WERI-Rb-1 (cell line): ENCODE data around the gene AMMECR1.
"Not testable (repeated sequence)": the region's sequence is repeated elsewhere in the genome, so short reads cannot be mapped to it uniquely, and the experiment has no call there.

Experiments
- DNase-seq: peaks from one replicate; pipeline ENCODE4 v3.0.0-alpha.2; 2020
- H3K27ac ChIP-seq: fragments of 250-450 bp; sonication (Bioruptor Pico); 2 replicates; pipeline ENCODE4 v1.5.1; 2020; ENCODE audit warnings: mild to moderate bottlenecking, moderate library complexity
- H3K27me3 ChIP-seq: fragments of 250-450 bp; sonication (Bioruptor Pico); 2 replicates; pipeline ENCODE4 v1.5.1; 2021; ENCODE audit warnings: mild to moderate bottlenecking, low read depth, moderate library complexity; ENCODE audit not compliant: insufficient read depth, severe bottlenecking
- H3K36me3 ChIP-seq: fragments of 250-450 bp; sonication (Bioruptor Pico); 2 replicates; pipeline ENCODE4 v1.5.1; 2020; ENCODE audit warnings: mild to moderate bottlenecking, moderate library complexity
- H3K4me3 ChIP-seq: 2 replicates; pipeline ENCODE4 v1.5.1; 2011; ENCODE audit warnings: low read depth, mild to moderate bottlenecking, control low read depth, low read length
- H3K9me3 ChIP-seq: fragments of 250-450 bp; sonication (Bioruptor Pico); 2 replicates; pipeline ENCODE4 v1.5.1; 2021; ENCODE audit warnings: mild to moderate bottlenecking, moderate library complexity; ENCODE audit not compliant: severe bottlenecking
- TF ChIP-seq, protein P1 (sequence below): IDR thresholded peaks from 2 replicates; pipeline ENCODE4 v1.5.1; 2011; ENCODE audit warnings: low read depth, mild to moderate bottlenecking, control low read depth, inconsistent platforms, low read length

AMMECR1 gene

DNA sequence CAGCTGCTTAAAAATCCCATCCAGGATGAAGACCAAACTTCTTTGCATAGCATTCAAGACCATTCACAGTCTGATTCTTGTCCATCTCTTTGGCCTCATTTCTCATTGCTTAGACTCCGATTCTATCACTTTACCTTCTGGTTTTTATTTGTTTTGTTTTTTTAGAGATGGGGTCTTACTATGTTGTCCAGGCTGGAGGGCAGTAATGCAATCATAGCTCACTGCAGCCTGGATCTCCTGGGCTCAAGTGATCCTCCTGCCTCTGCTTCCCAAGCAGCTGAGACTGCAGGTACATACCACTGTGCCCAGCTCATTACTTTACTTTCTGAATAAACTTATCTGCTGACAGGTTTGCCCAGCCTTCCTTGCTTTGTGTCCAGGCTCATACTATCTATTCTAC, 162.1 kb downstream of the AMMECR1 start:
- DNase-seq: no peak
- TF ChIP-seq, protein P1, sequence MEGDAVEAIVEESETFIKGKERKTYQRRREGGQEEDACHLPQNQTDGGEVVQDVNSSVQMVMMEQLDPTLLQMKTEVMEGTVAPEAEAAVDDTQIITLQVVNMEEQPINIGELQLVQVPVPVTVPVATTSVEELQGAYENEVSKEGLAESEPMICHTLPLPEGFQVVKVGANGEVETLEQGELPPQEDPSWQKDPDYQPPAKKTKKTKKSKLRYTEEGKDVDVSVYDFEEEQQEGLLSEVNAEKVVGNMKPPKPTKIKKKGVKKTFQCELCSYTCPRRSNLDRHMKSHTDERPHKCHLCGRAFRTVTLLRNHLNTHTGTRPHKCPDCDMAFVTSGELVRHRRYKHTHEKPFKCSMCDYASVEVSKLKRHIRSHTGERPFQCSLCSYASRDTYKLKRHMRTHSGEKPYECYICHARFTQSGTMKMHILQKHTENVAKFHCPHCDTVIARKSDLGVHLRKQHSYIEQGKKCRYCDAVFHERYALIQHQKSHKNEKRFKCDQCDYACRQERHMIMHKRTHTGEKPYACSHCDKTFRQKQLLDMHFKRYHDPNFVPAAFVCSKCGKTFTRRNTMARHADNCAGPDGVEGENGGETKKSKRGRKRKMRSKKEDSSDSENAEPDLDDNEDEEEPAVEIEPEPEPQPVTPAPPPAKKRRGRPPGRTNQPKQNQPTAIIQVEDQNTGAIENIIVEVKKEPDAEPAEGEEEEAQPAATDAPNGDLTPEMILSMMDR: no peak

DNA sequence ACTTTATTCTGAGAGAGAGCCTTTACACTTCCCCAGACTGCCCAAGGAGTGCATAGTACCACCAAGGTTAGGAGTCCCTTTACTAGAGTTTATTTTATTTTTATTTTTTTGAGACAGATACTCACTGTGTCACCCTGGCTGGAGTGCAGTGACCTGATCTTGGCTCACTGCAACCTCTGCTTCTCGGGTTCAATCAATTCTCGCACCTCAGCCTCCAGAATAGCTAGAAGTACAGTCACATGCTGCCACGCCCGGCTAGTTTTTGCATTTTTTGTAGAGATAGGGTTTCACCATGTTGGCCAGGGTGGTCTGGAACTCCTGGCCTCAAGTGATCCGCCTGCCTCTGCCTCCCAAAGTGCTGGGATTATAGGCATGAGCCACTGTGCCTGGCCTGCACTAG, 163.6 kb downstream of the AMMECR1 start:
- H3K9me3 ChIP-seq, H3K27ac ChIP-seq, H3K27me3 ChIP-seq, H3K36me3 ChIP-seq, H3K4me3 ChIP-seq, DNase-seq: not testable (repeated sequence)

More for the DNA sequence above, 162.1 kb downstream of the AMMECR1 start:
- H3K4me3 ChIP-seq: no peak overlapping the region
- H3K9me3 ChIP-seq: no peaks in the 10 kb centered on the region
- H3K36me3 ChIP-seq: peaks cover 3% of the 10 kb centered on the region
- H3K27me3 ChIP-seq: no peaks in the 10 kb centered on the region
- H3K27ac ChIP-seq: no peak overlapping the region

DNA sequence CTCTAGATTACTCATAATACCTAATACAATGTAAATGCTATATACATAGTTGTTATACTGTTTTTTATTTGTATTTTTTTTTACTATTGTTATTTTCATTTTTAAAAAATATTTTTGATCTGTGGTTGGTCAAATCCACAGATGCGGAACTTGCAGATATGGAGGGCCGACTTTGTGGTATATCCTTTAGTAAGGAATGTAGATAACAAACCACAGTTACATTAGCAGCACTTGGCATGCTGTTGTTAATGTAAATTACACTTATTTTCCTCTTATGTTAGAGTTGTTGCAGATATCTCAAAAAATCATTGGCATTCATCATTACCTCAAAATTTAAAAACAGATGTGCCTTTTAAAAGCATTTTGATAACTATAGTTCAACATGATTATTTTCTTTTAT, 164.0 kb downstream of the AMMECR1 start:
- H3K27me3 ChIP-seq: no peaks in the 10 kb centered on the region
- TF ChIP-seq, protein P1: no peak
- H3K9me3 ChIP-seq: no peaks in the 10 kb centered on the region
- no peak overlapping the region for H3K27ac ChIP-seq
- no peak overlapping the region for H3K4me3 ChIP-seq
- DNase-seq: no peak
- H3K36me3 ChIP-seq: peaks cover 9% of the 10 kb centered on the region

DNA sequence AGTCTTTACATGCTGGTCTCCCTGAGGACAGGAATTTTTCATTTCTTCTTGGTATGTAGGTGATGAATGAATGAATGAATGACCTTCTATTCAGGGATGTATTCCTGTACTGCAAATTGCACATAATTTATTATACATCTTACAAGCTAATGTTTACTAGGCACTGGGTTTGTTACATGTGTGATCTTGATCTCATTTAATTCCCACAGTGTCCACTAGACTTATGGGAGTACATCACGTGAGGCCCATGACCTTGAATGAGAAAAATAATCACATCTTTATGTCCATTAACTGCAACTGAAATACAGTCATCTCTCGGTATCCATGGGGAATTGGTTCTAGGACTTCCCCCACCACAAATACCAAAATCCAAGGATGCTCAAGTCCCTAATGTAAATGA, 164.6 kb downstream of the AMMECR1 start:
- DNase-seq: no peak
- Histone ChIP-seq H3K9me3 (no peaks in the 10 kb centered on the region), H3K27ac (no peak overlapping the region), H3K27me3 (no peaks in the 10 kb centered on the region), H3K36me3 (peaks cover 9% of the 10 kb centered on the region), H3K4me3 (no peak overlapping the region)
- TF ChIP-seq, protein P1: no peak

DNA sequence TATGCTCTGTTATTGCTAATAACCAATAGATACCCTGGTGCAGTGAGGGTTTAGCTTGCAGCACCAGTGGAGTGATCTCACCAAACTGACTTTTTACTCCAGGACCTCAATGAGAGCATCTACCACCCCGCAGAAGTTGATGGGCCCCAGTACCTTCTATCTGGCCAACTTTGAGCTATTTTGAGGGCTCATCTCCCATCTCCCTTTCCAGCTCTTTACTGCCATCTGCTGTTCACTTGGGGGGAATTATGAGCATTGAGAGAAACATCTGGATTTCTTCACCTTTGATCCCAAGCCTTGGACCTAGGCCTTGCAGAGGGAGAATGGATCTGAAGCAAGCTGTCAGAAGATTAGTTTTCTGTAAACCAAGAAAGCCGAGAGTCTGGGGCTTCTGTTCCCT, 171.4 kb downstream of the AMMECR1 start:
- TF ChIP-seq, protein P1: peak; percentile 58
- H3K27me3 ChIP-seq: no peaks in the 10 kb centered on the region
- no peak overlapping the region for H3K4me3 ChIP-seq
- H3K9me3 ChIP-seq: no peaks in the 10 kb centered on the region
- peak; percentile 12 for DNase-seq
- no peak overlapping the region for H3K27ac ChIP-seq
- H3K36me3 ChIP-seq: peaks cover 29% of the 10 kb centered on the region

DNA sequence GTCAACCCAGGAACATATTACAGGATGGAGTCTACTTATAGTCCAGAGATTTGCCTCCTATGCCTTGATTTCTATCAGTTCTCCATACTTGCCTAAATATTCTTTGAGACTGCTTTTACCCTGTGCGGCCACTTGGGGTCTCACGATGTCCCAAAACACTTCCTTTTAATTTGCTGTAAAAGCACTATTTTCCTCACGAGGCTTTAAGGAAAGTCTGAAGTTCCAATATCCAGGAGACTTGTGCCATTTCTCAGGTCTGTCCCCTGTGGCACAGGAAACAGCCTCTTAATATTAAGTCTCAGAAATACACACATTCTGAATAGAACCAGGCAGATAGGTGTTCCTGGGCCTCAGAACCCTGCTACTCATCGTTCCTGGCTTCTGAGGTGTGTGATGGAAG, 172.0 kb downstream of the AMMECR1 start:
- no peaks in the 10 kb centered on the region for H3K27me3 ChIP-seq
- H3K4me3 ChIP-seq: no peak overlapping the region
- TF ChIP-seq, protein P1: peak; percentile 33
- H3K27ac ChIP-seq: no peak overlapping the region
- no peak for DNase-seq
- H3K36me3 ChIP-seq: peaks cover 29% of the 10 kb centered on the region
- H3K9me3 ChIP-seq: no peaks in the 10 kb centered on the region
